HCT116 (cell line): ENCODE data around the gene CCDC69. TPM values are rescaled to one million over a fixed set of nuclear protein-coding genes. Genes with fewer than 3 reads are reported as not detected.
A peak's percentile ranks its signal among the peaks of the same experiment; 100 is the strongest.

Experiments used
- ATAC-seq: fragments of 200-7000 bp; cut with Tn5 transposase; 2 replicates; pipeline ENCODE4 v1.9.1; 2020; ENCODE audit warnings: mild to moderate bottlenecking, moderate library complexity
- BruUV-seq: library from RNA; stranded (reverse); fragments of 400-500 nt; replicated peaks from 2 replicates; lab custom pipeline; 2021; lab: Mats Ljungman, UMichigan
- CTCF ChIA-PET: fragments of 300-600 bp; sonication (Branson Sonifier 250); formaldehyde crosslinking; loops from one replicate; lab custom pipeline; 2021; ENCODE audit warnings: antibody characterized with exemption; lab: Charles Lee
- POLR2A ChIA-PET: fragments of 300-600, 350-600 bp; sonication (Branson Sonifier 250); formaldehyde crosslinking; loops from one replicate; lab custom pipeline; 2021; ENCODE audit warnings: antibody characterized with exemption; lab: Charles Lee
- RAD21 ChIA-PET, 2 experiments: fragments of 300-600 bp; sonication (Branson Sonifier 250); formaldehyde crosslinking; loops; one replicate each; lab custom pipeline; 2023; ENCODE audit warnings: low total read pairs in 2 of 2; ENCODE audit not compliant: uncharacterized antibody in 2 of 2, unreplicated experiment in 2 of 2, low non-redundant PET in 1 of 2; lab: Charles Lee
- DNase-seq: peaks from one replicate; pipeline ENCODE4 v3.0.0-alpha.2; 2010; ENCODE audit warnings: low read depth, low spot score
- H2AFZ ChIP-seq: fragments of 200-600 bp; shearing (Covaris generic), sonication (generic); 2 replicates; pipeline ENCODE4 v1.6.1; 2017; ENCODE audit warnings: low read depth, mixed run types, mixed read lengths, antibody characterized with exemption, low read length; ENCODE audit not compliant: poor library complexity, severe bottlenecking
- H3K27ac ChIP-seq: 2 replicates; pipeline ENCODE4 v1.5.1; 2012; ENCODE audit warnings: low read depth, low read length
- H3K27me3 ChIP-seq: fragments of 200-600 bp; sonication (generic); 2 replicates; pipeline ENCODE4 v1.6.1; 2016; ENCODE audit warnings: mixed run types, low read length, mixed read lengths; ENCODE audit not compliant: insufficient read depth
- H3K36me3 ChIP-seq, 2 experiments: fragments of 200-500 bp in 1 of 2; fragments of 200-600 bp in 1 of 2; sonication (Bioruptor generic) in 1 of 2; sonication (generic) in 1 of 2; 2 replicates each; pipeline versions ENCODE4 v1.5.1 to v1.6.1; 2014 to 2016; ENCODE audit warnings: low read length in 2 of 2, inconsistent platforms in 1 of 2, mixed read lengths in 1 of 2, mixed run types in 1 of 2; ENCODE audit not compliant: insufficient read depth in 2 of 2, control insufficient read depth in 1 of 2
- H3K4me1 ChIP-seq, 2 experiments: fragments of 200-600 bp in 1 of 2; sonication (generic) in 1 of 2; 2 replicates each; pipeline versions ENCODE4 v1.5.1 to v1.6.1; 2012 to 2017; ENCODE audit warnings: low read length in 2 of 2, inconsistent platforms in 1 of 2, mild to moderate bottlenecking in 1 of 2, mixed read lengths in 1 of 2, mixed run types in 1 of 2, moderate library complexity in 1 of 2; ENCODE audit not compliant: insufficient read depth in 2 of 2, control insufficient read depth in 1 of 2
- H3K4me2 ChIP-seq: fragments of 200-600 bp; sonication (generic); 2 replicates; pipeline ENCODE4 v1.6.1; 2017; ENCODE audit warnings: mixed run types, low read length, mixed read lengths
- H3K4me3 ChIP-seq, 2 experiments: fragments of 200-600 bp in 1 of 2; sonication (generic) in 1 of 2; replicated peaks in 1 of 2; 2 replicates each; pipeline ENCODE4 v1.5.1; 2011 to 2016; ENCODE audit warnings: low read length in 2 of 2, control low read depth in 1 of 2, low read depth in 1 of 2, mild to moderate bottlenecking in 1 of 2, mixed read lengths in 1 of 2, mixed run types in 1 of 2
- H3K79me2 ChIP-seq: fragments of 200-600 bp; sonication (generic); 2 replicates; pipeline ENCODE4 v1.6.1; 2017; ENCODE audit warnings: mild to moderate bottlenecking, mixed run types, low read length, moderate library complexity, mixed read lengths; ENCODE audit not compliant: insufficient read depth
- H3K9ac ChIP-seq: fragments of 200-600 bp; sonication (generic); 2 replicates; pipeline ENCODE4 v1.6.1; 2016; ENCODE audit warnings: low read length, mixed read lengths
- H3K9me2 ChIP-seq: fragments of 200-600 bp; sonication (generic), shearing (Covaris generic); 2 replicates; pipeline ENCODE4 v1.6.1; 2017; ENCODE audit warnings: mixed run types, mild to moderate bottlenecking, moderate library complexity; ENCODE audit not compliant: insufficient read depth
- H3K9me3 ChIP-seq, 2 experiments: fragments of 200-500 bp in 1 of 2; fragments of 200-600 bp in 1 of 2; sonication (Bioruptor generic) in 1 of 2; sonication (generic) in 1 of 2; 2 replicates each; pipeline ENCODE4 v1.6.1; 2014 to 2017; ENCODE audit warnings: low read length in 2 of 2, mixed read lengths in 2 of 2, inconsistent platforms in 1 of 2, low read depth in 1 of 2, mild to moderate bottlenecking in 1 of 2, mixed run types in 1 of 2, moderate library complexity in 1 of 2; ENCODE audit not compliant: control insufficient read depth in 1 of 2, insufficient read depth in 1 of 2
- H4K20me1 ChIP-seq: fragments of 200-600 bp; sonication (generic), shearing (Covaris generic); 2 replicates; pipeline ENCODE4 v1.6.1; 2017; ENCODE audit warnings: mixed run types, mild to moderate bottlenecking, moderate library complexity; ENCODE audit not compliant: insufficient read depth
- ATF3 ChIP-seq: IDR thresholded peaks from 2 replicates; pipeline ENCODE4 v1.6.1; 2012
- CBX3 ChIP-seq: IDR thresholded peaks from 2 replicates; pipeline ENCODE4 v1.6.1; 2012; ENCODE audit warnings: low read depth
- CEBPB ChIP-seq: IDR thresholded peaks from 2 replicates; pipeline ENCODE4 v1.6.1; 2012; ENCODE audit warnings: low read depth
- CTCF ChIP-seq, 3 experiments: fragments of 200-600 bp in 1 of 3; sonication (generic) in 1 of 3; IDR thresholded peaks in 2 of 3; conservative IDR thresholded peaks in 1 of 3; 2 replicates each; pipeline ENCODE4 v1.5.1; 2012 to 2017; ENCODE audit warnings: low read depth in 2 of 3, low read length in 2 of 3, antibody characterized with exemption in 1 of 3, borderline replicate concordance in 1 of 3, control low read depth in 1 of 3, mild to moderate bottlenecking in 1 of 3, mixed read lengths in 1 of 3, mixed run types in 1 of 3, moderate library complexity in 1 of 3; ENCODE audit not compliant: insufficient read depth in 1 of 3
- EGR1 ChIP-seq: IDR thresholded peaks from 2 replicates; pipeline ENCODE4 v1.6.1; 2012; ENCODE audit warnings: low read depth
- ELF1 ChIP-seq: IDR thresholded peaks from 2 replicates; pipeline ENCODE4 v1.6.1; 2012; ENCODE audit warnings: low read depth, borderline replicate concordance
- EZH2 ChIP-seq: fragments of 200-600 bp; sonication (generic); IDR thresholded peaks from 2 replicates; pipeline ENCODE4 v1.6.1; 2017; ENCODE audit warnings: antibody characterized with exemption, mixed run types
- FOSL1 ChIP-seq: IDR thresholded peaks from 2 replicates; pipeline ENCODE4 v1.6.1; 2012; ENCODE audit warnings: low read depth
- POLR2A ChIP-seq: IDR thresholded peaks from 2 replicates; pipeline ENCODE4 v1.7.0; 2011; ENCODE audit warnings: borderline replicate concordance; ENCODE audit not compliant: insufficient read depth, insufficient read length; ENCODE audit errors: extremely low read depth
- POLR2AphosphoS5 ChIP-seq: IDR thresholded peaks from 2 replicates; pipeline ENCODE4 v1.6.1; 2011; ENCODE audit warnings: mild to moderate bottlenecking, low read depth, low read length, moderate library complexity
- RAD21 ChIP-seq: IDR thresholded peaks from 2 replicates; pipeline ENCODE4 v1.6.1; 2012; ENCODE audit warnings: low read depth, mild to moderate bottlenecking
- REST ChIP-seq: IDR thresholded peaks from 2 replicates; pipeline ENCODE4 v1.6.1; 2012; ENCODE audit warnings: low read depth
- SP1 ChIP-seq: IDR thresholded peaks from 2 replicates; pipeline ENCODE4 v1.6.1; 2012; ENCODE audit warnings: low read depth
- SRF ChIP-seq: IDR thresholded peaks from 2 replicates; pipeline ENCODE4 v1.6.1; 2012; ENCODE audit warnings: low read depth
- TCF7L2 ChIP-seq: IDR thresholded peaks from 2 replicates; pipeline ENCODE4 v1.7.0; 2011; ENCODE audit warnings: borderline replicate concordance, inconsistent platforms; ENCODE audit not compliant: insufficient read depth, insufficient read length; ENCODE audit errors: extremely low read depth
- ZBTB33 ChIP-seq: IDR thresholded peaks from 2 replicates; pipeline ENCODE4 v1.6.1; 2011; ENCODE audit warnings: mild to moderate bottlenecking, low read length, moderate library complexity; ENCODE audit not compliant: insufficient replicate concordance; ENCODE audit errors: extremely low read depth
- ZFX ChIP-seq: fragments of 450-650 bp; IDR thresholded peaks from 2 replicates; pipeline ENCODE4 v1.6.1; 2017
- intact Hi-C: fragments of 100-400 bp; cut with micrococcal nuclease; formaldehyde crosslinking; loops from 2 replicates; pipeline ENCODE4 v1.10.0; 2022
- total RNA-seq: library from RNA; stranded (reverse); gene quantifications from one replicate; pipeline ENCODE4 v1.2.1, GENCODE V29; 2021; ENCODE audit not compliant: unreplicated experiment

CCDC69 gene
- total RNA-seq, 1 experiment from 2014 or later = 4.3 TPM

GRCh38 chr5:151239237-151239861, 15.5 kb upstream of the CCDC69 start:
- no peaks in the 10 kb centered on the region for H3K9me3 ChIP-seq
- H3K4me1 ChIP-seq = peaks cover 8 to 9% of the 10 kb centered on the region in 2 experiments; a peak in 2 of 4 replicates
- no TSS peak for BruUV-seq
- no peak overlapping the region for H3K9ac ChIP-seq
- H3K9me2 ChIP-seq = no peaks in the 10 kb centered on the region
- CTCF ChIA-PET = interaction anchor here (0.7 to 1.6 kb wide), 16 partner anchors 9 to 679 kb away, joined by 3 to 29 read pairs (median 4); partner anchors contain the start of genes ANXA6, CCDC69 and GM2A
- no peaks in the 10 kb centered on the region for H3K79me2 ChIP-seq
- H4K20me1 ChIP-seq = no peaks in the 10 kb centered on the region
- POLR2A ChIA-PET = interaction anchor here (1.4 kb wide), 1 partner anchor 13 kb away, joined by 4 read pairs; the partner anchor contains the start of gene GM2A
- H3K36me3 ChIP-seq = no peaks in the 10 kb centered on the region
- H2AFZ ChIP-seq = peak overlapping the region; percentile 91
- ATAC-seq = peak; percentile 95
- peak overlapping the region; percentile 20; the same call in 1 of the 2 replicates for H3K4me2 ChIP-seq
- RAD21 ChIA-PET = interaction anchor here (0.7 to 1.0 kb wide), 5 partner anchors 13 to 113 kb away, joined by 3 to 5 read pairs (median 3); partner anchors contain the start of gene GM2A (in 1 of the 2)
- TF ChIP-seq REST (no peak), SRF (no peak), POLR2AphosphoS5 (no peak), ZFX (no peak), EGR1 (no peak), POLR2A (no peak), EZH2 (no peak), ZBTB33 (no peak), RAD21 (peak; percentile 91), TCF7L2 (no peak), SP1 (no peak), CBX3 (no peak), ATF3 (no peak), CTCF (IDR thresholded peaks at IDR 0.05 in 2 of 3, conservative IDR thresholded peaks at IDR 0.05 in 1 of 3; ENCODE audit: borderline replicate concordance in 1 of 3, insufficient read depth in 1 of 3, low read depth in 2 of 3, low read length in 2 of 3) (peak; percentile 83 to 93 (median 90)), ELF1 (no peak), CEBPB (no peak), FOSL1 (no peak)
- H3K27me3 ChIP-seq = no peaks in the 10 kb centered on the region
- H3K27ac ChIP-seq = no peak overlapping the region
- H3K4me3 ChIP-seq = no peak overlapping the region
- peak; percentile 34 for DNase-seq
- intact Hi-C loops = loop anchor here (1.0 to 10.0 kb wide), 4 partner anchors 75 to 235 kb away; no protein-coding TSS in a partner anchor
